Measurements from ENCODE around the gene CNOT6. TPM values are rescaled to one million over a fixed set of nuclear protein-coding genes. Genes with fewer than 3 reads are reported as not detected.
"Not testable (repeated sequence)": the region's sequence is repeated elsewhere in the genome, so short reads cannot be mapped to it uniquely, and the experiment has no call there.

The CNOT6 gene
- total RNA-seq, 8 experiments from 2014 or later = 7.4 to 29.4 (median 20.2) TPM

GRCh38 chr5:180525399-180525798, 31.2 kb downstream of the CNOT6 start:
- 86 to 100% (median 100%) methylated on average over 1 to 4 of the region's 4 CpGs; no CpG with 5 or more reads in 1 of the 10 experiments for WGBS, 10 experiments
- Histone ChIP-seq H3K4me3 (no peak overlapping the region), H3K4me1 (replicated peaks in 1 of 2) (no peaks in the 10 kb centered on the region), H3K27ac (no peak overlapping the region)
- ATAC-seq (replicated peaks in 6 of 8) = no peak
- in situ Hi-C loops (cut with MboI; ENCODE audit: low pct_unique_long_range_greater_than_20kb in 2 of 9, low sequenced_read_pairs in 9 of 9, unreplicated experiment in 9 of 9) = no loop called here

GRCh38 chr5:180526269-180526668, 32.1 kb downstream of the CNOT6 start:
- ATAC-seq (replicated peaks in 6 of 8) = no peak
- Histone ChIP-seq H3K27ac (no peak overlapping the region), H3K4me1 (replicated peaks in 1 of 2) (no peaks in the 10 kb centered on the region), H3K4me3 (no peak overlapping the region)
- 43 to 89% (median 78%) methylated on average over 2 to 4 of the region's 4 CpGs; no CpG with 5 or more reads in 4 of the 10 experiments for WGBS, 10 experiments
- in situ Hi-C loops (cut with MboI; ENCODE audit: low pct_unique_long_range_greater_than_20kb in 2 of 9, low sequenced_read_pairs in 9 of 9, unreplicated experiment in 9 of 9) = no loop called here

- ATAC-seq (replicated peaks in 6 of 8) = no peak
These were observed 33.5 kb downstream of the CNOT6 start for GRCh38 chr5:180527659-180528058.

DNA sequence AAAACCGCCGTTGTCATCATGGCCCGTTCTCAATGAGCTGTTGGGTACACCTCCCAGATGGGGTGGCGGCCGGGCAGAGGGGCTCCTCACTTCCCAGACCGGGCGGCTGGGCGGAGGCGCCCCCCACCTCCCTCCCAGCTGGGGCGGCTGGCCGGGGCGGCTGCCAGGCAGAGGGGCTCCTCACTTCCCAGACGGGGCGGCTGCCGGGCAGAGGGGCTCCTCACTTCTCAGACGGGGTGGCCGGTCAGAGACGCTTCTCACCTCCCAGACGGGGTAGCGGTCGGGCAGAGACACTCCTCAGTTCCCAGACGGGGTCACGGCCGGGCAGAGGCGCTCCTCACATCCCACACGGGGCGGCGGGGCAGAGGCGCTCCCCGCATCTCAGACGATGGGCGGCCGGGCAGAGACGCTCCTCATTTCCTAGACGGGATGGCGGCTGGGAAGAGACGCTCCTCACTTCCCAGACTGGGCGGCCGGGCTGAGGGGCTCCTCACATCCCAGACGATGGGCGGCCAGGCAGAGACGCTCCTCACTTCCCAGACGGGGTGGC, 36.9 kb downstream of the CNOT6 start:
- no CpG with 5 or more reads among the region's 43 CpGs for WGBS, 10 experiments
- H3K4me1 ChIP-seq (replicated peaks in 1 of 2); H3K27ac ChIP-seq; ATAC-seq (replicated peaks in 6 of 8); H3K4me3 ChIP-seq; in situ Hi-C loops (cut with MboI; ENCODE audit: low pct_unique_long_range_greater_than_20kb in 2 of 9, low sequenced_read_pairs in 9 of 9, unreplicated experiment in 9 of 9): not testable (repeated sequence)

More at GRCh38 chr5:180527659-180528058, 33.5 kb downstream of the CNOT6 start:
- no peak overlapping the region for H3K4me3 ChIP-seq
- WGBS, 10 experiments = 95 to 100% (median 98%) methylated on average over 1 to 11 of the region's 15 CpGs; no CpG with 5 or more reads in 3 of the 10 experiments
- no peaks in the 10 kb centered on the region for H3K4me1 ChIP-seq (replicated peaks in 1 of 2)
- in situ Hi-C loops (cut with MboI; ENCODE audit: low pct_unique_long_range_greater_than_20kb in 2 of 9, low sequenced_read_pairs in 9 of 9, unreplicated experiment in 9 of 9) = no loop called here
- no peak overlapping the region for H3K27ac ChIP-seq

- no peak overlapping the region for H3K27ac ChIP-seq
- 80 to 100% (median 100%) methylated on average over 1 of the region's 1 CpG; no CpG with 5 or more reads in 1 of the 10 experiments for WGBS, 10 experiments
- ATAC-seq (replicated peaks in 6 of 8) = no peak
- H3K4me1 ChIP-seq (replicated peaks in 1 of 2) = no peaks in the 10 kb centered on the region
- H3K4me3 ChIP-seq = no peak overlapping the region
- in situ Hi-C loops (cut with MboI; ENCODE audit: low pct_unique_long_range_greater_than_20kb in 2 of 9, low sequenced_read_pairs in 9 of 9, unreplicated experiment in 9 of 9) = no loop called here
These were observed 38.1 kb downstream of the CNOT6 start for GRCh38 chr5:180532268-180532667.

GRCh38 chr5:180533845-180534244, 39.7 kb downstream of the CNOT6 start:
- H3K27ac ChIP-seq = no peak overlapping the region
- no peak for ATAC-seq (replicated peaks in 6 of 8)
- no peaks in the 10 kb centered on the region for H3K4me1 ChIP-seq (replicated peaks in 1 of 2)
- no peak overlapping the region for H3K4me3 ChIP-seq
- in situ Hi-C loops (cut with MboI; ENCODE audit: low pct_unique_long_range_greater_than_20kb in 2 of 9, low sequenced_read_pairs in 9 of 9, unreplicated experiment in 9 of 9) = no loop called here
- WGBS, 10 experiments = 50 to 100% (median 85%) methylated on average over 1 of the region's 1 CpG; no CpG with 5 or more reads in 6 of the 10 experiments

GRCh38 chr5:180535573-180535972, 41.4 kb downstream of the CNOT6 start:
- ATAC-seq (replicated peaks in 6 of 8) = peak in 3 of 8 experiments; percentile 50 to 68 (median 57)
- 18 to 100% (median 82%) methylated on average over 1 to 4 of the region's 4 CpGs for WGBS, 10 experiments
- Histone ChIP-seq H3K4me3 (no peak overlapping the region), H3K27ac (no peak overlapping the region), H3K4me1 (replicated peaks in 1 of 2) (no peaks in the 10 kb centered on the region)
- in situ Hi-C loops (cut with MboI; ENCODE audit: low pct_unique_long_range_greater_than_20kb in 2 of 9, low sequenced_read_pairs in 9 of 9, unreplicated experiment in 9 of 9) = no loop called here

DNA sequence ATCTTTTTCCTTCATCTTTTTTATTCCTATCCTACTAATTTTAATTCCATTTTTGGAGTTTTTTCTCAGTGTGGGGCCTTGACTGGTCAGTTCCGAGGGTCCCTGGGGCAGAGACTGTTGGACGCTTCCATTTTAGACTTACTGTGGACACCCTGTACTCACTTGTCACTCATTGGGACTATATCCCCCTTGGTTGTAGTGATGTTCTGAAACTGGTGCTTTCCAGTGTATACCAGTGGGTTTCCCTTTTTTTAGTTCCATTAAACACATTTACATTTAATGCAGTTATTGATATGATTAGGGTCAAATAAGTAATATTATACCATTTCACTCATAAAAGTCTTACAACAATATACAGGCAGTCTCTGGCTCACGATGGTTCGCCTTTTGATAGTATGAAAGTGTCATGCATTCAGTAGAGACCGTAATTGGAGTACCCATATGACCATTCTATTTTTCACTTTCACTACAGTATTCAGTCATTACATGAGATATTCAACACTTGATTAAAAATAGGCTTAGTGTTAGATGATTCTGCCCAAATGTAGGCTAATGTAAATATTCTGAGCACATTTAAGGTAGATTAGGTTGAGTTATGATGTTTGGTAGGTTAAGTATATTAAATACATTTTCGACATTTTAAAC, 46.0 kb downstream of the CNOT6 start:
- no peaks in the 10 kb centered on the region for H3K4me1 ChIP-seq (replicated peaks in 1 of 2)
- no peak for ATAC-seq (replicated peaks in 6 of 8)
- H3K4me3 ChIP-seq = no peak overlapping the region
- in situ Hi-C loops (cut with MboI; ENCODE audit: low pct_unique_long_range_greater_than_20kb in 2 of 9, low sequenced_read_pairs in 9 of 9, unreplicated experiment in 9 of 9) = no loop called here
- no peak overlapping the region for H3K27ac ChIP-seq
- 80 to 100% (median 99%) methylated on average over 1 to 6 of the region's 6 CpGs for WGBS, 10 experiments

GRCh38 chr5:180541710-180542109, 47.5 kb downstream of the CNOT6 start:
- Histone ChIP-seq H3K4me3 (no peak overlapping the region), H3K27ac (no peak overlapping the region), H3K4me1 (replicated peaks in 1 of 2) (no peaks in the 10 kb centered on the region)
- 85 to 100% (median 94%) methylated on average over 3 to 7 of the region's 9 CpGs; no CpG with 5 or more reads in 3 of the 10 experiments for WGBS, 10 experiments
- ATAC-seq (replicated peaks in 6 of 8) = no peak
- in situ Hi-C loops (cut with MboI; ENCODE audit: low pct_unique_long_range_greater_than_20kb in 2 of 9, low sequenced_read_pairs in 9 of 9, unreplicated experiment in 9 of 9) = no loop called here

DNA sequence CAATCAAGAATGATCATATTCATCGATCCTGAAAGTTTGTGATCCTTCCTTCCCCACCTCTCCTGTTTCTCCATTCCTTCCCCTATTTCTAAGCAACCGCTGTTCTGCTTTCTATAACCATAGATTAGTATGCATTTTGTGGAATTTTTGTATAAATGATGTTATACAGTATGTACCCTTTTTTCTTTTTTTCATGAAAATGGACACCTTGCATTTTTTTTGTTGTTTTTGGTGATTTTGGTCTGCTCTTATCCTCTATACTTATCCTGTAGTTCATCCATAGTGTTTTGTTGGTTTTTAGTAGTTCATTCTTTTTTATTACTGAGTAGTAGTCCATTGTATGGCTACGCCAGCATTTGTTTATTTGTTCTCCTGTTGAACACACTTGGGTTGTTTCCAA, 51.1 kb downstream of the CNOT6 start:
- in situ Hi-C loops (cut with MboI; ENCODE audit: low pct_unique_long_range_greater_than_20kb in 2 of 9, low sequenced_read_pairs in 9 of 9, unreplicated experiment in 9 of 9) = no loop called here
- ATAC-seq (replicated peaks in 6 of 8) = no peak
- Histone ChIP-seq H3K4me3 (no peak overlapping the region), H3K4me1 (replicated peaks in 1 of 2) (no peaks in the 10 kb centered on the region), H3K27ac (no peak overlapping the region)
- WGBS, 10 experiments = 86 to 100% (median 100%) methylated on average over 1 to 3 of the region's 3 CpGs; no CpG with 5 or more reads in 1 of the 10 experiments

GRCh38 chr5:180548563-180548962, 54.4 kb downstream of the CNOT6 start:
- in situ Hi-C loops (cut with MboI; ENCODE audit: low pct_unique_long_range_greater_than_20kb in 2 of 9, low sequenced_read_pairs in 9 of 9, unreplicated experiment in 9 of 9) = no loop called here
- no peak overlapping the region for H3K27ac ChIP-seq
- no peak for ATAC-seq (replicated peaks in 6 of 8)
- 67 to 100% (median 89%) methylated on average over 1 to 3 of the region's 3 CpGs; no CpG with 5 or more reads in 4 of the 10 experiments for WGBS, 10 experiments
- no peak overlapping the region for H3K4me3 ChIP-seq
- H3K4me1 ChIP-seq (replicated peaks in 1 of 2) = no peaks in the 10 kb centered on the region

- WGBS, 10 experiments = 93 to 100% (median 98%) methylated on average over 2 to 3 of the region's 3 CpGs
- Histone ChIP-seq H3K4me1 (replicated peaks in 1 of 2) (no peaks in the 10 kb centered on the region), H3K27ac (no peak overlapping the region), H3K4me3 (no peak overlapping the region)
- ATAC-seq (replicated peaks in 6 of 8) = no peak
- in situ Hi-C loops (cut with MboI; ENCODE audit: low pct_unique_long_range_greater_than_20kb in 2 of 9, low sequenced_read_pairs in 9 of 9, unreplicated experiment in 9 of 9) = no loop called here
These were observed 59.4 kb downstream of the CNOT6 start for GRCh38 chr5:180553530-180553929.

- no peak for ATAC-seq (replicated peaks in 6 of 8)
- Histone ChIP-seq H3K4me3 (no peak overlapping the region), H3K27ac (no peak overlapping the region), H3K4me1 (replicated peaks in 1 of 2) (no peaks in the 10 kb centered on the region)
- in situ Hi-C loops (cut with MboI; ENCODE audit: low pct_unique_long_range_greater_than_20kb in 2 of 9, low sequenced_read_pairs in 9 of 9, unreplicated experiment in 9 of 9) = no loop called here
- 74 to 100% (median 92%) methylated on average over 2 to 7 of the region's 7 CpGs for WGBS, 10 experiments
These were observed 61.2 kb downstream of the CNOT6 start for GRCh38 chr5:180555168-180555921.

Measured in motor neuron (in vitro differentiated cells).